Kasumi-1 (cell line): ENCODE results near the gene SPSB4.
"Not testable (repeated sequence)": the region's sequence is repeated elsewhere in the genome, so short reads cannot be mapped to it uniquely, and the experiment has no call there.

Experiments
- DNase-seq, 2 experiments: peaks; one replicate each; lab custom pipeline; 2025; lab: John Stamatoyannopoulos, UW

Gene SPSB4

DNA sequence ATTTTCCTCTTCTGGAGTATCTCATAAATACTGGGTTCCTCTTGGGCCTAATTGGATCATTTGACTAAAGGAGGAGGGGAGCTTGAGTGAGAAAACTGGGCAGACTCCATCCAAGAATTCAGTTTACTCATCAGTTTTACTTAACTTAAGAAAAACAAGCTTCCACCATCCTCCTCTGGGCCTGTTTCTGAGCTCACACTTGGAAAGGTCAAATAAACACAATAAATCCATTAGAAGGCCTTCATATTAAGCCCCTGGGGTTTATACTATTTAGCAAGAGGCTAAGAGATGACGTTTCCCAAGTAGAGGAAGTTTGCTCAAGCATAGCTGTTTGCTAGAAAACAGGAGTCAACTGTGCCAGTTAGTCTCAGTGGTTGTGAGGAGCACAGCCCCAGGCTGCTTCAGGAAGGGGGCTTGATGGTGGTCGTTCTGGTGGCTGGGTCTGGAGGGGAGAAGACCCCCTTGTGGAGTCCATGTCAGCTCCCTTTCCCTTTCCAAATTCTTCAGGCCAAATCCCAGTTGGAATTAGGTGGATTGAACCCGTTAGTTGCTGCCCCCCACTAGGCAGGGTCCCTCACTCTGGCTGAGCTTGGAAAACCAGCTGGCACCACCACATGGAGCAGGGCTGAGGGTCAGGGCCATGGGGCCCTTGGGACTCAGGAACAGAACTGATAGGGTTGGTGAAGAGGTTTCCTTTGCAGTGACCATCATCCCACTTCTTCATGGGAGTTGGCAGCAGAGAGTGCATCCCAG lies 64.8 kb downstream of the SPSB4 start:
- no peak for DNase-seq

DNA sequence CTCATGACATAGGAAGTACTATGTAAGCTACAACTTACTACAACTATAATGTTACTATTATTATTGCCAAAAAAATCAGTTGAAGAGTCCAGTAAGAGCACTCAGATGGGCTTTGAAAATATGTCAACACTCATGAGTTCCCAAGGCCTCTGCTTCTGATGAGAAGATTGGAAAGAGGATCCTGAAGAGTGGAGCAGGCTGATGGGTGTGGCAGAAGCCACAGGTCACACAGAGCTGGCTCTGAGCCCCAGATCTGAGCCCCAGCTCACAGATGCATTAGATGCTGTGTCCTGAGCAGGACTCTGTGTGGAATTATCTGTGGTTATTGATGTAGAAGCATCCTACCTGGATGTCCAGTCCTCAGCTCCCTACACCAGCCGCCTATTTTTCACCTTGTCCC lies 65.6 kb downstream of the SPSB4 start:
- DNase-seq, result no peak

DNA sequence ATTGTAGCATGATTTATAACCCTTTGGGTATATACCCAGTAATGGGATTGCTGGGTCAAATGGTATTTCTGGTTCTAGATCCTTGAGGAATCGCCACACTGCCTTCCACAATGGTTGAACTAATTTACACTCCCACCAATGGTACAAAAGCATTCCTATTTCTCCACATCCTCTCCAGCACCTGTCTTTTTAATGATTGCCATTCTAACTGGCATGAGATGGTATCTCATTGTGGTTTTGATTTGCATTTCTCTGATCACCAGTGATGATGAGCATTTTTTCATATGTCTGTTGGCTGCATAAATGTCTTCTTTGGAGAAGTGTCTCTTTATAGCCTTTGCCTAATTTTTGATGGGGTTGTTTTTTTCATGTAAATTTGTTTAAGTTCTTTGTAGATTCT lies 66.8 kb downstream of the SPSB4 start:
- DNase-seq, result not testable (repeated sequence)

DNA sequence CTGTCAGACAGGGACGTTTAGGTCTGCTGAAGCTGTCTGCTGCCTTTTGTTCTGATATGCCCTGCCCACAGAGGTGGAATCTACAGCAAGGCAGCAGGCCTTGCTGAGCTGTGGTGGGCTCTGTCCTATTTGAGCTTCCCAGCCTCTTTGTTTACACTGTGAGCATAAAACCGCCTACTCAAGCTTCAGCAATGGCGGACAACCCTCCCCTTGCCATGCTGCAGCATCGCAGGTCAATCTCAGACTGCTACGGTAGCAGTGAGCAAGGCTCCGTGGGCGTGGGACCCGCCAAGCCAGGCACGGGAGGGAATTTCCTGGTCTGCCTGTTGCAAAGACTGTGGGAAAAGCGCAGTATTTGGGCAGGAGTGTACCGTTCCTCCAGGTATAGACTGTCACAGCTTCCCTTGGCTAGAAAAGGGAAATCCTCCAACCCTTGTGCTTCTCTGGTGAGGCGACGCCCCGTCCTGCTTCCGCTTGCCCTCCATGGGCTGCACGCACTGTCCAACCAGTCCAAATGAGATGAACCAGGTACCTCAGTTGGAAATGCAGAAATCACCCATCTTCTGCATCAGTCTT lies 71.4 kb downstream of the SPSB4 start:
- DNase-seq, result no peak

DNA sequence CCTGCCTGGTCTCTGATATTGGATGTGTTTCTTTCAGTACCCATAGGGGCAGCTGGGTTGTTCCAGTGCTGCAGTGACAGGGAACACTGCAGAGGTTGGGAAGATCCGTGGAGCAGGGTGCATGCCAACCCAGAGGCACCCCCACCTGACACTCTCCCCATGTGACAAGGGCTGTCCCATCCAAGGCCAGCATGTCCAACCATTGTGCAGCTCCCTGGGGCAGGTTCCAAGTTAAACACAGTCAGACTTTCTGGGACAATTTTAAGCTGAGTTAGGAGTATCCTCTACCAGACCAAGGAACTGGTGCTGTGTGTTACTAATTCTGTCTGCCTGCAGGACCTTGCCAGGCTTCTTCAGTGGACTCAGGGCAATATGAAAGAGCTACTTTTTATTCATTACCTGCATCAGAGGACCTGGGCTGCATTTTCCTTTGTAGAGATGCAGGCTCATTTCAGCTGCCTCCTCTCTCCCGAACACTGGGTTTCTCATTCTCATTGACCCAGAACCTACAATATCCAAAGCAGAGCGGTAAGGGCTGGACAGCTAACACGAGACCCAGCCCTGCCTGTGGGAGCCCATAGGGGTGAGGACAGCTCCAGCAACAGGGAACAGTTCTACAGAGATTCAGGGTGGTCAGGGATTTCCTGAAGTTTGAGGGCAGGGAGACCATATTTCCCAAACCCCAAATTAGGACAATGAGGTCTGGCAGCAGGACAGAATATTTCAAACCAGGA lies 72.7 kb downstream of the SPSB4 start:
- no peak for DNase-seq

DNA sequence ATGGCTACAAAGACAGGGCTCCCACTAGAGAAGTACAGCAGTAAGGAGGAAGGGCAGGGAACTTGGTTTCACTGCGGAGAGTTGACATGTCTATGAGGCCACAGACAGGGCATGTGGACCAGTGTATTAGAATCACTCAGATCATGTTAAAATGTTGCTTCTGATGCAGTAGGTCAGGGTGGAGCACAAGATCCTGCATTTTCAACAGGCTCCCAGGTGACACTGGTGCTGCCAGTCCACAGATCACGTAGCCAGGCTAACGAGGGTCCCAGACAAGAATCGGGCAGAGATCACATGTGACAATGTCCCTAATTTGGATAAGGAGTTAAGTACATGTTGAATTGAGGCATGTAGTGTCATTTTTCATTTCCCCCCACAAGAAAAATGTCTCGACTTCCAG lies 73.6 kb downstream of the SPSB4 start:
- DNase-seq, result no peak

DNA sequence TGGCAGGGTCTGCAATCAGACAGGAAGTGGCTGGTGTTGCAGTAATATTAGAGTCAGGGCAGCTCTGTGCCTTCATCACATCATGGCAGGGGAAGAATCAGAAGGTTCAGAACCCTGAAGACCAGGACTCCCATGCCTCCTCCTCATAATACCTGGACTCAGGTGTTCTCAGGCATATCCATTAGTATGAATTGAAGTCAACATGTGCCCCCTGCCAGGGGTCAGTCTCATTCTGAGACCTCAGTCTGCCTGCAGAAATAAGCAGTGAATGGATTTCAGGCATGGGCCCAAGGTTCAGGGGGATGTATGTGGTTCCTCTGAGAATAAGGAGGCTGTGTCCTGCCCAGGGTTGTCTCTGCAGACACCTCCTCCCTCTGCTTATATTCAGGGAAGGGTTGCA lies 74.2 kb downstream of the SPSB4 start:
- DNase-seq, result no peak

DNA sequence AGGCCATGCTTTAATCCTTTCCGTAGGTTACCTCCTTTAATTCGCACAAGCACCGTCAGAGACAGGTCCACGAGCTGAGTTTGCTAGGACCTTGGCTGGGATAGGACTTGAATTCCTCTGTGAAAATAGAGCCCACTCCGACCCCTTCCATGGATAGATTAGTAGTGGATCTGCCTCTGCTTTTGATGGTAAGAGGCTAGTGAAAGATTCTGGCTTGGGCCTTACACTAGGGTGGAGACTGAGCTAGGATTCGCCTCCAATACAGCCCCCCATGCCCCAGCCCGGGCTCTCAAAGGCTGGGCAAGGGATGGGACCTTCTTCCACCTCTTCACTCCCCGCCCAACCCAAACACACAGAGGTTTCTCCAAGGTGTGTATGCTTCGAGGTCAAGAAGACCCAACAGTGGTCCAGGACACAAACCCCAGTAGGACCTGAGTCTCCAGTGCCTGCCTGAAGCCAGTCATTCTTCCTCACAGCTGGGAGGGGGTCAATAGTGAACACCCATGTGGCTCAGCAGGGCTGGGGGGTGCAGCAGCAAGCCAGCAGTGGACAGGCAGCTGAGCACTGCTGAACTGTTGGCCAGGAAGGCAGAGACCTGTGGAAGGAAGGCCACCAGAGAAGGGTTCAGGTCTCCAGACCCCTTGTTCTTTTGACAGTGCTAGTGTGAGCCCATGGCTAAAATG lies 75.7 kb downstream of the SPSB4 start:
- DNase-seq, result no peak

DNA sequence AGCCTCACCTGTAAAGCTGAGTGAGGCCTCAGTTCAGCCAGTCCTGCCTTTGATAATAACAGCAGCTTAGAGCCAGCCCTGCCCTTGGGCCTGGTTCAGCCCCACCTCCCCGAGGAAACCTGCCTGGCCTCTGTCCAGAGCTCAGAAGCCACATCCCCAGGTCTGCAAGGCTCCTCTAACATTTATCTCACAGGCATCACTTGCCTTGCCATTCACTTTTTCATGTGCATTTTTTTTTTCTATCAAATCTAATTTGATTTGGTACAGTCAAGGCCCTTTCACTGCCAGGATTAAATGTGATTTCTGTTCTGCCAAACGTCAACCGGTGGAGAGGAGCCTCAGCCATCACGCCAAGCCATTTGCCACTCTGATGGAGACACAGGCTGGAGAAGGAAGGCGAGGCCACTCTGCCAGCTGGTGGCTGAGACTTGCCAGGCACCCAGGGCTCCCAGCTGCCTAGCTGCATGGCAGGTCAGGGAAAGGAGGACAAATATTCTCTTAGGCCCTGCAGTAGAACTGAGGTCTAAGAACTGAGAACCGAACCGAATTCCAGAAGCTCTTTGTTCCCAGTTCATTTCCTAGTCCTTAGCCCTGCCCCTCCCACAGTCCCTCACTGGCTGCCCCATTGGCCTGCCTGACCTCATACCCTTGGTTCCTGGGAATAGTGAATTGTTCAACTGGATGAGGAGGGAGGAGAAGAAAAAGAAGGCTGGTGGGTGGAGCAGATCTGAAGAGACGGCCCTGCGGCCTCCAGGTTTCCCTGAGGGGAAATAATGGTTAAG lies 76.4 kb downstream of the SPSB4 start:
- DNase-seq, result no peak

DNA sequence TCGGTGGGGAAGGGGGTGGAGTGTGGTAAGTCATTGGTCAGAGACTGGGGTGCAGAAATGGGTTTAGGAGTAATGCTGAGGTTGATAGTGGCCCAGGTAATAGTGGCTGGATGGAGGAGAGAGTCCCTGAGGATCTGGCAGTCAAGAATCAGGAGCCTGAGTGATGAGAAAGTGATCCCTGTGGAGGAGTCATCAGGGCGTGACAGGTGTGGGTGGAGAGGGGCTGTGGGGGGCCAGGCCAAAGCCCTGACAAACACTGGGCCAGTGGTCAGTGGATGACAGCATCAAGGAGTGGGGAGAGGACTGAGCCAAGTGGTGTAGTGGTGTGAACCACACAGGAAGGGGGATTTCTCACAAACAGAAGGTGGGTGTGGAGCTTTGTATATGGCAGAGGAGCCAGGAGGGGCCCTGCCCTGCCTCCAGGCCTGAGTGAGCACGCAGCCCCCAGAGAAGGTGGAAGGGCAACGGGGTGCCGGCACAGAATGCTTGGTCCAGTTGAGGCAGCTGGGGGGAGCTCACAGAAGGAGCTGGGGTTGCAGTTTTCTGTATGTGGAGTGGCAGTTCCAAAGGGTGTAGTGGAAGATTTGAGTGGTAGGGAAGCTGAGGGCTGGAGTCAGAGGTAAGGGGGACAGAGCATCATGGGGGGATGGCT lies 77.1 kb downstream of the SPSB4 start:
- no peak for DNase-seq

DNA sequence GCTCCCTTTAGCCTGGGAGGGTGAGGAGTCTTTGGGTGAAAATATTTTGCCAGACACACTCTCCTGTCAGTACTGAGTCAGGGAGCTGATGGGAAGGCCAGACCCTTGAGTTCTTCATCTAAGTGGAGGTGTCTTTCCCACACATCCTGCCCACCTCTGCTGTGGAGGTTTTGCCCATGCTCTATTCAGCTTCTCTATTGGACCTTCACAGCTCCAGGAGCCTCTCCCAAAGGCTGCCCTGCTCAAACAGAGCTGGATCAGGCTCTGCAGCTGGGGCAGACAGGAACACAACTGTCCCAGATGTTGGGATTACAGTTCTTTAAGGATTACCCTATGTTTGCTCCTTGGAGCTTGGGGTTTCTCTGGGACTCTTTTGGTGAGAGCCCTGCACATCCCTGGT lies 77.9 kb downstream of the SPSB4 start:
- no peak for DNase-seq

DNA sequence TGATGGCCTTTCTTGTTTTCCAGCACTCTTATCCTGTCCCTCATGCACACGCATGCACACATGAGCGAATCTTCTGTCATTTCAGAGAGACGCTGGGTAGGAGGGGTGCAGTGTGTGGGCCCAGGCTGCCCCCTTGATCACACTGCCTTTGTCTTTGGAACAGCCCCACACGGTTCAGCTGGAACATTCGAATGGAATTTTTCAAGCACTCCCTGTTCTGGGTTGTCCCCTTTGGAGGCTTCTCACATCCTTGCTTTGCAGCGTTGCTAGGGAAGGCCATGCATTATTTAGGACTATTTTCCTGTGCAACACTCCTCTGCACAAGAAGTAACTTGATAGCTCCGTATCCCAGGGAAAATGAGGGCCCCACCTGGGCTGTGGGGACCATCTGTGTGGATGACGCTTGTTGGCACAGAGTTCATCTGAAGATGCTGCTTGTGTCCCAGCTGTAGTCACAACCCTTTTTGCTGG lies 78.4 kb downstream of the SPSB4 start:
- DNase-seq, result no peak

DNA sequence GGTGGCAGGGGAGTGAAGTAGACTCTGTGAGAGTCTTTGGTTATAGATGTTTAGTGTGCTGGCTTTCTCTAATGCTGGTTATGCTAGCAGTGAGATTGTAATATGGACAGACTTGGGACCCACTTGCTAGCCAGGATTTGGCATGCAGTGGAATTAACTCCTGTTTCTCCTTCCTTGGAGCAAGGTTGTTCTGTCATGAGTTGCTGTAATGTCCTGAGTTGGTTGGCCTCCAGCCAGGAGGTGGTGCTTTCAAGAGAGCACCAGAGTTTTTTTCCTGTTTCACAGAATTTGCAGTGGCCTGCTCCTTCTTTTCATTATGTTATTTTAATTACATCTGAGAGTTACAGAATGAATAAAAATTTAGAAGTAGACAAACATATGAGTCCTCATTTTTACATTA lies 92.4 kb downstream of the SPSB4 start:
- no peak for DNase-seq

DNA sequence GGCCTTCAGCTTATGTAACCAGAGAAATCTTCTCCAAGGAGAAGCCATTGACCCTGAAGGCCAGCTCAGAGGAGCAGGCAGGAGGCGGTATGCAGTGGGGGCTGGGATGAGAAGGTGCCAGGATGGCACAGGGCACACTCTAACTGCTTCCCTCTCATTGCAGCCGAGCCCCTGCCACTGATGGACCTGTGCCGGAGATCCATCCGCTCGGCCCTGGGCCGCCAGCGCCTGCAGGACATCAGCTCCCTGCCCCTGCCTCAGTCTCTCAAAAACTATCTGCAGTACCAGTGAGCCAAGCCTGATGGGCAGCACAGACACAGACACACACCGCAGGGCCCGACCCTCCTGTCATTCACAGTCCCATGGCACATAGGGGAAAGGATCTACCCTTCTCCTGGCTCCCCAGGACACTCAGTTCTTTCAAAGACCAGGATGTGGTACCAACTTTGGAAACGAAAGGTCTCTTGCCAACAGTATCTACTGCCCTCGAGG lies 95.9 kb downstream of the SPSB4 start:
- DNase-seq, result no peak

DNA sequence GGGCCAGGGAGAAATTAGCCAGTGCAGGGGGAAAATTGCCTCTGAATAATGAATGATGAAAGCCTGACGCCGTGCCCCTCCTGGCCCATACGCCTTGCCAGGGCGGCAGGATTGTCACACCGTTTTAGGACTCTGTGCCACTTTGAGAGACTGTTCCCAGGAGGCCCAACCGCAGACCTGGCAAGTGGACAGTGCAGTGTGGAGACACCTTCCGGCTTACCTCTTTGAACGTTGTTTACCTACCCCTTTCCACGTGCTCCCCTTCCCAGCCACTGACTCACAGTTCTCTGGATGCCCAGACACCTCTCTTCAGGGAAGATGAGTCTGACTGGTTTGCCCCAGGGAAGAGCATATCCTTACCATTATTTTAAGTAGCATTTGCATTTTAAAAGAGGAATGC lies 96.5 kb downstream of the SPSB4 start:
- no peak for DNase-seq

DNA sequence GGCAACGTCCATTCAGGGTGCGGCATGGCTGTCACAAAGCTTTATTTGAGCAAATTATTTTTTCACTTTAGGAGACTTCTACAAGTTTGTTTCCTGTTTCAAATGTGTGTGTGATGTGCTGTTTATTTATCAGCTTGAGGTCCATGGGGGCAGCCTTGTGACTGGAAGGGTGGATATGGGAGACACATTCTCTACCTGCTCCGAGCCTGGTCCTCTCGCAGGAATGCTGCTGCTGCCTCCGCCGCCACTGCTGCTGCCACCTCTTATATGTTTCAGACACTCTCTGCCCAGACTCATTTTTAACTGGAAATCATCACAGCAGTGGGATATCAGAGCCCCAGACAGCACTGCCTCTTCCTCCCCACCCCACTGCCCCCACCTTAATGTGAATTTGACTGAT lies 97.0 kb downstream of the SPSB4 start:
- DNase-seq, result no peak

DNA sequence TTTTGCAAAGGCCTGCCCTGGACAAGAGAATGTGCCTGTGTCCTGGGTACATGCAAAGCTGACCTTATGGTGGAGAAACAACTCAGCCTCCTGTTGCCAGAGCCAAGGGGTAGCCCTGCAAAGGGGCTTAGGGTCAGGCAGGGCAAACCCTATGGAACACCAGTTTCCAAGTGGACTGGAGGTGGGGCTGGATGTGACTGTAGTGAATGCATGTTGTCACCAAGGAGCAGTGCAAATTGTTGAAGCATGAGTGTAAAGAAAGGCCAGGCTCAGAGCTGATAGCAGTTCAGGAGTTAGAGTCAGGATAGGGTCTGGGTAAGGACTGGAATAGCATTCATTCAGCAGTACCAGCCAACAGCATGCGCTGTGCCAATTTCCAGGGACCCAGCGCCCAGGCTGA lies 97.6 kb downstream of the SPSB4 start:
- DNase-seq, result no peak

DNA sequence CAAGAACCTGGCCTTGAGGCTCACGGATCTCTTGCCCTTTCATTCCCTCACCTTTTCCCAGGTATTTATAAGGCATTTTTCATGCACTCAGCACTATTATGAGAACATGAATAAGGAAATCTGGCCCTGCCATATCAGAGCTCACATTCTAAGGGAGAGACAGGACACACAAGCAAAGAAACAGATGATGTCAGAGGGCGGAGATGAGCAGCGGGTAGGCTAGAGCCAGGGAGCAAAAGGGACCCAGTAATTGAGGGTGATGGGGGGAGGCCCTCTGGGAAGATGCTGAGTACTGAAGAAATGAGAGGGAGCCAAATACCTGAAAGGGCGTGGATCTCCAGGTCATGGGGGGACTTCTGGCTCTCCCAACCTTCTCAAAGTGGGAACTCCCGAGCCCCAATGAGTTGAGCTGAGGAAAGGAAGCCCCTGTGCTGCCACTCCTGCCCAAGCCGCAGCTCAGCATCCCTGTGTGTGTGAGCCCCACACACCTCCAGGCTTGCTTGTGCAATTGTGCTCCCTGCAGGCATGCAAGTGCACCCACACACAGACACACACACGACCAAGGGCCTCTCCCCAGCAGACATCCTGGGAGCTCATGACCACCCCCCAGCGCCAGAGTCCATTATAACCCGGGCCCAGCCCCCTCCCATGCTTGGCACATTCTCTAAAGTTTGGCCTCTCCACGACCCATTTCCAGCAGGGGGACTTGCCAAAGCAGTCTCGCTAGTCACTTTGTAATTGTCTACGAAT lies 99.1 kb downstream of the SPSB4 start:
- DNase-seq, result no peak

DNA sequence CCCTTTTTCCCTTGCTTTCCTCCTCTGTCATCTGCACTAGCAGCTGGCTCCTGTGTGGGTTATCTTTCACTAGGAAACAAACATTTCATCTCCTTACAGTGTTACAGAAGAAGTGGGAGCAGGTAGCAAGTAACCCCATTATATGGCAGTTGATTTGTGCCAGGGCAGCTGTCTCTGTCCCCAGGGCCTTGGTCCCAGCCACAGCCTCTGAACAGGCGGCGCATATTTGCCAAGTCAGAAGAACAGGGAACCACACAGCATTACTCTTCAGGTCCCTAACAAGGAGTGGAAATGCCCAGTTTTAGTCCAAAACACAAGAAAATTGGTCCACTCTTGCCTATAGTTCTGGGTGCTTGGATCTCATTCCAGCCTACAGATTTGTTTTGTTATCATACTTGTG lies 99.8 kb downstream of the SPSB4 start:
- DNase-seq, result no peak

DNA sequence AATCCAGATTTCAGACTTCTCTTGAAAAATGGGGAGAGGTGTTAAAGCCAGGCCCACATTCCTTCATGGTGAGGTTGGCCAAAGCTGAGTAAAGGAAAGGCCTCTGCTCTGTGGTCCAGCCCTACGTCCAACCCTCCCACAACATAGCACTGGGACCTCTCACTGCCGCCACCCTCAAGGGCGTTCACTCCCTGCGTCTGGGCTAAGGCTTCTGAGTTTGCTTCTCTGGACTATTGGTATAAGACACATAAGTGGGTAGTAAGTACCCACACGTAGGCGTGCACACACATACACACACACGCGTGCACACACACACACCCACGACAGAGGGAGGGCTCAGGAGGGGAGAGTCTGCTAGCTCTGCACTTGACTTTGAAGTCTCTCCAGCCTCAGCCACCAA lies 100.3 kb downstream of the SPSB4 start:
- no peak for DNase-seq

DNA sequence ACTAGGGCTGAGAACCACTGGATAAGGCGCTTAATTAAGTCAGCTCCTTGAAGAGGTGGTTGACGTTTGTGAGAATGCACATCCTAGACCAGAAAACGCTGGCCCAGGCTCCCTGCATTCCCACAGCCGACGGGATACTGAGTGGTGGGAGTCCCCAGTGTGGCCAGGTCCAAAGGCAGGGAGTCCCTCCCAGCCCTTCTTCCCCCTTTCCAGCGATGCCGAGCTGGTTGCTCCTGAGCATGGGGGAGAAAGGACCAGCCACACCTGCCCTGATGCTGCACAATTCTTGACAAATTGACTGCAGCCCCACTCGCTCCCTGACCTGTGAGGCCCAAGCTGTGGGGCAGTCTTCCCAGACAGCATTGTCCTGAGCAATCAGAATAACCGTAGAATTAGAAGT lies 101.0 kb downstream of the SPSB4 start:
- DNase-seq, result no peak
